ENCODE measurements around the gene SPATA2. TPM values are rescaled to one million over a fixed set of nuclear protein-coding genes. Genes with fewer than 3 reads are reported as not detected.

SPATA2 gene
- total and polyA plus RNA-seq, 2 of the 13 experiments (the other 11 are each of a cell fraction or from before 2014, with no cell fraction given), result 3.2 to 8.7 TPM

DNA sequence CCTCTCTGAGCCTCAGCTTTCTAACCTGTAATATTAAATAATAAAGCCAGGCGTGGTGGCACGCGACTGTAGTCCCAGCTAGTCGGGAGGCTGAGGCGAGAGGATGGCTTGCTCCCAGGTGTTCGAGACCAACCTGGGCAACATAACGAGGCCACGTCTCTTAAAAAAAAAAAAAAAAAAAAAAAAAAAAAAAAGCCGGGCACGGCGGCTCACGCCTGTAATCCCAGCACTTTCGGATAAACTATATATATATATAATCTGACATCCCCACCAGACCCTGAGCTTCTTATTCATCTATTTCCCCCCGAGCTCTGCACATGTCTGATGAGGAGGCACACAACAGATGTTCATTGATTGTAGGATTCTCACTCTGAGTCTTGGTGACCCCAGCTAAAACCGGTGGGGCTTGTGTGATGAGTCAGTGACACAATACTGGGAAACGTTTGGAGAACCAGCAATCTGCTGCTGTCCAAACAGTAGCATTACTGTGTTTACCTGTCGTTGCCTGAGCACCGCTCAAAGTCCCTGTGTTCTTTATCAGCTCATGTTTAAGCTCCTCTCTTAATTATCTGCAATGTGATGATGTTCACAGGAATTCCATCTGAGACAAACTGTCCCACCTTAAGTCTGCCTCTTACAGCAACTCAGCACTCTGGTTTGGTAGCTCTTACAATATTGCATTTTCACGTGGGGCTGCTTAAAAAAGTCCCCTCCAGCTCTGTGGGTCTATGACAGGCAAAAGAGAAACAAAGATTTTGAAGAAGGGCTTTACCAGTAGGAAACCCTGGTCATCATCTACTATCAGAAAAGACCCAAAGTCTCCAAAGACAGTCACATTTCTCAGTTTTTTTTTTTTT lies 1.0 kb upstream of the SPATA2 start (continued):
- TF ChIP-seq, protein P1, sequence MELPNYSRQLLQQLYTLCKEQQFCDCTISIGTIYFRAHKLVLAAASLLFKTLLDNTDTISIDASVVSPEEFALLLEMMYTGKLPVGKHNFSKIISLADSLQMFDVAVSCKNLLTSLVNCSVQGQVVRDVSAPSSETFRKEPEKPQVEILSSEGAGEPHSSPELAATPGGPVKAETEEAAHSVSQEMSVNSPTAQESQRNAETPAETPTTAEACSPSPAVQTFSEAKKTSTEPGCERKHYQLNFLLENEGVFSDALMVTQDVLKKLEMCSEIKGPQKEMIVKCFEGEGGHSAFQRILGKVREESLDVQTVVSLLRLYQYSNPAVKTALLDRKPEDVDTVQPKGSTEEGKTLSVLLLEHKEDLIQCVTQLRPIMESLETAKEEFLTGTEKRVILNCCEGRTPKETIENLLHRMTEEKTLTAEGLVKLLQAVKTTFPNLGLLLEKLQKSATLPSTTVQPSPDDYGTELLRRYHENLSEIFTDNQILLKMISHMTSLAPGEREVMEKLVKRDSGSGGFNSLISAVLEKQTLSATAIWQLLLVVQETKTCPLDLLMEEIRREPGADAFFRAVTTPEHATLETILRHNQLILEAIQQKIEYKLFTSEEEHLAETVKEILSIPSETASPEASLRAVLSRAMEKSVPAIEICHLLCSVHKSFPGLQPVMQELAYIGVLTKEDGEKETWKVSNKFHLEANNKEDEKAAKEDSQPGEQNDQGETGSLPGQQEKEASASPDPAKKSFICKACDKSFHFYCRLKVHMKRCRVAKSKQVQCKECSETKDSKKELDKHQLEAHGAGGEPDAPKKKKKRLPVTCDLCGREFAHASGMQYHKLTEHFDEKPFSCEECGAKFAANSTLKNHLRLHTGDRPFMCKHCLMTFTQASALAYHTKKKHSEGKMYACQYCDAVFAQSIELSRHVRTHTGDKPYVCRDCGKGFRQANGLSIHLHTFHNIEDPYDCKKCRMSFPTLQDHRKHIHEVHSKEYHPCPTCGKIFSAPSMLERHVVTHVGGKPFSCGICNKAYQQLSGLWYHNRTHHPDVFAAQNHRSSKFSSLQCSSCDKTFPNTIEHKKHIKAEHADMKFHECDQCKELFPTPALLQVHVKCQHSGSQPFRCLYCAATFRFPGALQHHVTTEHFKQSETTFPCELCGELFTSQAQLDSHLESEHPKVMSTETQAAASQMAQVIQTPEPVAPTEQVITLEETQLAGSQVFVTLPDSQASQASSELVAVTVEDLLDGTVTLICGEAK (IDR thresholded peaks at IDR 0.05), result no peak
- TF ChIP-seq, protein P1 (CRISPR knock-in tag; IDR thresholded peaks at IDR 0.05), result no peak
- peak; percentile 46 for TF ChIP-seq NCOR1 (IDR thresholded peaks at IDR 0.05; ENCODE audit: borderline replicate concordance, low read length)
- TF ChIP-seq, protein P2, sequence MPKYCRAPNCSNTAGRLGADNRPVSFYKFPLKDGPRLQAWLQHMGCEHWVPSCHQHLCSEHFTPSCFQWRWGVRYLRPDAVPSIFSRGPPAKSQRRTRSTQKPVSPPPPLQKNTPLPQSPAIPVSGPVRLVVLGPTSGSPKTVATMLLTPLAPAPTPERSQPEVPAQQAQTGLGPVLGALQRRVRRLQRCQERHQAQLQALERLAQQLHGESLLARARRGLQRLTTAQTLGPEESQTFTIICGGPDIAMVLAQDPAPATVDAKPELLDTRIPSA (CRISPR knock-in tag; IDR thresholded peaks at IDR 0.05; ENCODE audit: borderline replicate concordance), result no peak
- no peak for TF ChIP-seq ZNF839 (CRISPR knock-in tag; IDR thresholded peaks at IDR 0.05; ENCODE audit: borderline replicate concordance)
- TF ChIP-seq, protein P3, sequence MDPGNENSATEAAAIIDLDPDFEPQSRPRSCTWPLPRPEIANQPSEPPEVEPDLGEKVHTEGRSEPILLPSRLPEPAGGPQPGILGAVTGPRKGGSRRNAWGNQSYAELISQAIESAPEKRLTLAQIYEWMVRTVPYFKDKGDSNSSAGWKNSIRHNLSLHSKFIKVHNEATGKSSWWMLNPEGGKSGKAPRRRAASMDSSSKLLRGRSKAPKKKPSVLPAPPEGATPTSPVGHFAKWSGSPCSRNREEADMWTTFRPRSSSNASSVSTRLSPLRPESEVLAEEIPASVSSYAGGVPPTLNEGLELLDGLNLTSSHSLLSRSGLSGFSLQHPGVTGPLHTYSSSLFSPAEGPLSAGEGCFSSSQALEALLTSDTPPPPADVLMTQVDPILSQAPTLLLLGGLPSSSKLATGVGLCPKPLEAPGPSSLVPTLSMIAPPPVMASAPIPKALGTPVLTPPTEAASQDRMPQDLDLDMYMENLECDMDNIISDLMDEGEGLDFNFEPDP (CRISPR knock-in tag; conservative IDR thresholded peaks at IDR 0.05), result no peak
- no peak for TF ChIP-seq HIVEP1 (CRISPR knock-in tag; IDR thresholded peaks at IDR 0.05)
- no peak for TF ChIP-seq SMAD9 (CRISPR knock-in tag; IDR thresholded peaks at IDR 0.05)
- no peak; the same call in 1 of the 2 replicates for TF ChIP-seq ZNF737 (CRISPR knock-in tag; IDR thresholded peaks at IDR 0.05; ENCODE audit: borderline replicate concordance)
- no peak; the same call in 1 of the 2 replicates for TF ChIP-seq ZNF143 (CRISPR knock-in tag; IDR thresholded peaks at IDR 0.05)
- TF ChIP-seq IRF2 (CRISPR knock-in tag; IDR thresholded peaks at IDR 0.05), result peak; percentile 98

Measured in HepG2 (cell line).